ENCODE results near the gene GJA8. TPM values are rescaled to one million over a fixed set of nuclear protein-coding genes. Genes with fewer than 3 reads are reported as not detected.
"Not testable (repeated sequence)": the region's sequence is repeated elsewhere in the genome, so short reads cannot be mapped to it uniquely, and the experiment has no call there.

GJA8 gene
- total RNA-seq, 1 donor from 2014 or later = not detected

- TF ChIP-seq CTCF (conservative IDR thresholded peaks at IDR 0.05) = no peak
- H3K36me3 Mint-ChIP-seq = no peaks in the 10 kb centered on the region
- H3K27ac Mint-ChIP-seq = no peak overlapping the region
- DNase-seq (ENCODE audit: extremely low spot score, unreplicated experiment) = no peak
- H3K4me1 Mint-ChIP-seq (ENCODE audit: unreplicated experiment) = no peaks in the 10 kb centered on the region
- H3K9me3 Mint-ChIP-seq = no peaks in the 10 kb centered on the region
- peaks cover 32% of the 10 kb centered on the region for H3K27me3 Mint-ChIP-seq
- no peak overlapping the region for H3K4me3 Mint-ChIP-seq
Measured at GRCh38 chr1:147912553-147912952, 10.0 kb downstream of the GJA8 start.

GRCh38 chr1:147913362-147913942 lies 10.9 kb downstream of the GJA8 start:
- no peak for DNase-seq (ENCODE audit: extremely low spot score, unreplicated experiment)
- Mint-ChIP-seq H3K4me1 (ENCODE audit: unreplicated experiment) (no peaks in the 10 kb centered on the region), H3K36me3 (no peaks in the 10 kb centered on the region), H3K9me3 (no peaks in the 10 kb centered on the region), H3K4me3 (no peak overlapping the region), H3K27ac (no peak overlapping the region), H3K27me3 (peaks cover 31% of the 10 kb centered on the region)
- TF ChIP-seq CTCF (conservative IDR thresholded peaks at IDR 0.05) = no peak

GRCh38 chr1:147919896-147920295 lies 17.3 kb downstream of the GJA8 start:
- no peak overlapping the region for H3K27ac Mint-ChIP-seq
- no peak for DNase-seq (ENCODE audit: extremely low spot score, unreplicated experiment)
- TF ChIP-seq CTCF (conservative IDR thresholded peaks at IDR 0.05) = no peak
- H3K36me3 Mint-ChIP-seq = no peaks in the 10 kb centered on the region
- H3K9me3 Mint-ChIP-seq = no peaks in the 10 kb centered on the region
- no peak overlapping the region for H3K4me3 Mint-ChIP-seq
- H3K27me3 Mint-ChIP-seq = peaks cover 16% of the 10 kb centered on the region
- H3K4me1 Mint-ChIP-seq (ENCODE audit: unreplicated experiment) = no peaks in the 10 kb centered on the region

GRCh38 chr1:147924813-147925212 lies 22.2 kb downstream of the GJA8 start:
- no peaks in the 10 kb centered on the region for H3K36me3 Mint-ChIP-seq
- DNase-seq (ENCODE audit: extremely low spot score, unreplicated experiment) = no peak
- H3K9me3 Mint-ChIP-seq = no peaks in the 10 kb centered on the region
- H3K4me1 Mint-ChIP-seq (ENCODE audit: unreplicated experiment) = no peaks in the 10 kb centered on the region
- peaks cover 5% of the 10 kb centered on the region for H3K27me3 Mint-ChIP-seq
- no peak for TF ChIP-seq CTCF (conservative IDR thresholded peaks at IDR 0.05)
- H3K27ac Mint-ChIP-seq = no peak overlapping the region
- no peak overlapping the region for H3K4me3 Mint-ChIP-seq

DNA sequence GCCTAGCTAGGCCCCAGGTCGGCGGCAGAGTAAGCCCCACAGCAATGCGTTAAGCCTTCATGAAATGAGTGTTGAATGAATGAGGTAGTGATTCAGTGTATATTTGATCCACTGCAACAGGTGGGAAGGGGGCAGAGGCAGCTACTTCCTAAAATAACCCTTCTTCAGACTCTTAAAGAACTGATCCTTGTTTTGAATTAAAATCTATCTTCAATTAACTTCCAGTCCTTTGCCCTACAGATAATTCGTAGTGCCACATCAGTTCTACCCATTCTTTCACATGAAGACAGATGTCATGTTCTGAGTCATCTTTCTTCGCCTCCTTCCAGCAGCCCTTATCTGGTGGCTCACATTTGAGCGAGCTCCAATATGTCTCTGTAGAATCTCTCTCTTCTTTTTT lies 24.6 kb downstream of the GJA8 start:
- not testable (repeated sequence) for H3K9me3 Mint-ChIP-seq; H3K27me3 Mint-ChIP-seq; H3K36me3 Mint-ChIP-seq; H3K27ac Mint-ChIP-seq; DNase-seq (ENCODE audit: extremely low spot score, unreplicated experiment); H3K4me3 Mint-ChIP-seq
- H3K4me1 Mint-ChIP-seq (ENCODE audit: unreplicated experiment) = peaks cover 11% of the 10 kb centered on the region

DNA sequence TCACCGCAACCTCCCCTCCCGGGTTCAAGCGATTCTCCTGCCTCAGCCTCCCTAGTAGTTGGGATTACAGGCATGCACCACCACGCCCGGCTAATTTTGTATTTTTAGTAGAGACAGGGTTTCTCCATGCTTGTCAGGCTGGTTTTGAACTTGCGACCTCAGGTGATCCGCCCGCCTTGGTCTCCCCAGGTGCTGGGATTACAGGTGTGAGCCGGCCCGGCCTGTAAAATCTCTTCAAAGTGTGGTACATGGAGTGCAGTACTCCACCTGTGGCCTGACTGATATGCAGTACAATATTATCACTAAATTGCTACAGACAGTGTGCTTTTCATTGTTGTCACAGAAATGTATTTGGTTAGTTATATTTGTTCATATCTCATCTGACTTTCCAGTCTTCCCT lies 25.1 kb downstream of the GJA8 start:
- not testable (repeated sequence) for H3K36me3 Mint-ChIP-seq; H3K27ac Mint-ChIP-seq; DNase-seq (ENCODE audit: extremely low spot score, unreplicated experiment); H3K4me3 Mint-ChIP-seq; H3K27me3 Mint-ChIP-seq; H3K9me3 Mint-ChIP-seq
- peaks cover 11% of the 10 kb centered on the region for H3K4me1 Mint-ChIP-seq (ENCODE audit: unreplicated experiment)

DNA sequence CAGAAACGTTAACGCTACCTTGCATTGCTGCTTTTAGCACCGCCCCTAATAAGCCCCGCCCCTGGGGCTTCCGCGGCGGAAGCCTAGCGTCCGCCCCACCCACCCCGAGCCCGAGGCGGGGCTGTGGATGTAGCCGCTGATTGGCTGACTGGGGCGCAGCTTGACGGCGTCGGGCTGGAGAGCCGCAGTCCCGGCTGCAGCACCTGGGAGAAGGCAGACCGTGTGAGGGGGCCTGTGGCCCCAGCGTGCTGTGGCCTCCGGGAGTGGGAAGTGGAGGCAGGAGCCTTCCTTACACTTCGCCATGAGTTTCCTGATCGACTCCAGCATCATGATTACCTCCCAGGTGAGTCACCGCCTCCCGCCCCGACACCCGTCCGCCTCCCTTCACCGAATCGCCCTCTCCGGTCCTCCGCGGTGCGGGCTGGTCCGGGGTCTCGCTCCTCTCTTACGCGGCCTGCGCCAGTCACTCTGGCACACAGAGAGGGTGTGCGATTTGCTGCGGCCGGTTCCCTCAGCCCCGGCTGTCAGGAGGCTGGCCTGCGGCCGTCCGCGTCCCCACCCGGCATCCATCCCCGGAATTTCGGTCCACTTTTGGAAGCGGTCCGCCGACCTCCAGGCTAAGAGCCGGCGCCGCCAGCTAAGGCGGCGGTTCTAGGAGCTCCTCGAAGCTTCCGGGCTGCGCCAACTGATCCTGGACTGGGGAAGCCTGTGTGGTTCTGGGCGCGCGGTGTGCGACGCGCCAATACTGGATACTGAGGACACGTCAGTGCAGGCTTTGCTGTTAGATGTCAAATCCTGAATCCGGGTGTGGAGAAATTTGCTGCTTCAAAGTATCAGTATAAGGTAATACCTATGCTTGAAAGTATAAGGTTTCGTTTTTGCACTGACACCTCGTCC lies 25.9 kb downstream of the GJA8 start, which contains the start of gene GPR89B:
TSS of gene GPR89B (plus strand) at position 185 of the 897 bp plus-strand sequence. CDS start at position 302, 117 bp downstream.
- not testable (repeated sequence) for H3K27me3 Mint-ChIP-seq, H3K9me3 Mint-ChIP-seq, H3K36me3 Mint-ChIP-seq
- H3K4me1 Mint-ChIP-seq (ENCODE audit: unreplicated experiment) = peaks cover 11% of the 10 kb centered on the region
- H3K4me3 Mint-ChIP-seq = peak within 1 kb of the TSS; percentile 86
- DNase-seq (ENCODE audit: extremely low spot score, unreplicated experiment) = peak; percentile 87
- peak within 1 kb of the TSS; percentile 63 for H3K27ac Mint-ChIP-seq

DNA sequence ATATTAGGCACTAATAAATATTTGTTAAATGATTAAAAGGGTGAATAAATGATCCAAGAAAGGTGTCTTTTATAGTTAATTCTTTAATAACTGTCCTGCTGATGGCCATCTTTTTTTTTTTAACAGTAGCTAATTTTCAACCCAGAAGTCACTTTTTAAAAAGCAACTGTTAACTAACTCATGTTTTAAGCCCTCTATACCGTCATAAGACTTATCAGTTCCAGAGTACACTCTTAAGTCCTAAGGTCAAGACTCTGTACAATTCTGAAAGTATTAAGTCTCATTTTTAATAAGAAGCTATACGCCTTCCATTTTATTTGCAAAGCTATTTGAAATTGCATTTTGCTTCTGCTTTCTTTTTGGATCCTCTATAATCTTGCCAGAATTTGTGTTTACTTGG lies 28.5 kb downstream of the GJA8 start:
- not testable (repeated sequence) for H3K9me3 Mint-ChIP-seq; H3K4me3 Mint-ChIP-seq; H3K27me3 Mint-ChIP-seq; DNase-seq (ENCODE audit: extremely low spot score, unreplicated experiment); H3K36me3 Mint-ChIP-seq
- H3K27ac Mint-ChIP-seq = peak overlapping the region; percentile 74
- H3K4me1 Mint-ChIP-seq (ENCODE audit: unreplicated experiment) = peaks cover 11% of the 10 kb centered on the region

DNA sequence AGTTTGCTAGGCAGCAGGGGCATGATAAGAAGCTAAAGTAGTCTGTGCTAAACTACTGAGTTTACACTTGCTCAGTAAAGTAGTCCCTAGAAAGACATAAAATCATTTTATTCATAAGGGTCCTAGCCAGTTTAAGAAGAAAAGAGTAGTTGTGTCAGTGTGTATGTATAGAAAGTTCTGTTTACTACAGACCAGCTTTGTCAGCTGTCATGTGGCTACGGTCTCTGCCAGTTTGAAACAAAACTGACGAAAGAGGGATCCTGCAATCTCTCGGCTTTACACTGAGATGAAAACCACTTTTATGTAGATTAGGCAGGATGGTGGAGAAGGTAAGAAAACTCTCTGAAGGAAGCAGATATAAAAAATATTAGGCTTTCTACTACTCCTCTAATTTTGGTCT lies 32.7 kb downstream of the GJA8 start:
- not testable (repeated sequence) for H3K4me1 Mint-ChIP-seq (ENCODE audit: unreplicated experiment); H3K9me3 Mint-ChIP-seq; DNase-seq (ENCODE audit: extremely low spot score, unreplicated experiment); H3K27ac Mint-ChIP-seq; H3K4me3 Mint-ChIP-seq; H3K27me3 Mint-ChIP-seq; H3K36me3 Mint-ChIP-seq

- H3K4me1 Mint-ChIP-seq (ENCODE audit: unreplicated experiment); DNase-seq (ENCODE audit: extremely low spot score, unreplicated experiment); H3K36me3 Mint-ChIP-seq: not testable (repeated sequence)
Measured at GRCh38 chr1:147940456-147940855, 37.9 kb downstream of the GJA8 start.

More at GRCh38 chr1:147940456-147940855, 37.9 kb downstream of the GJA8 start:
- H3K27ac Mint-ChIP-seq, H3K27me3 Mint-ChIP-seq, H3K9me3 Mint-ChIP-seq, H3K4me3 Mint-ChIP-seq: not testable (repeated sequence)

Data from type B pancreatic cell (in vitro differentiated cells).